ENCODE results near the gene RBM38. TPM values are rescaled to one million over a fixed set of nuclear protein-coding genes. Genes with fewer than 3 reads are reported as not detected.

Gene RBM38
- total and polyA plus RNA-seq, 2 of the 13 experiments (the other 11 are each of a cell fraction or from before 2014, with no cell fraction given): 24.2 to 34.2 TPM

- TF ChIP-seq, protein P1, sequence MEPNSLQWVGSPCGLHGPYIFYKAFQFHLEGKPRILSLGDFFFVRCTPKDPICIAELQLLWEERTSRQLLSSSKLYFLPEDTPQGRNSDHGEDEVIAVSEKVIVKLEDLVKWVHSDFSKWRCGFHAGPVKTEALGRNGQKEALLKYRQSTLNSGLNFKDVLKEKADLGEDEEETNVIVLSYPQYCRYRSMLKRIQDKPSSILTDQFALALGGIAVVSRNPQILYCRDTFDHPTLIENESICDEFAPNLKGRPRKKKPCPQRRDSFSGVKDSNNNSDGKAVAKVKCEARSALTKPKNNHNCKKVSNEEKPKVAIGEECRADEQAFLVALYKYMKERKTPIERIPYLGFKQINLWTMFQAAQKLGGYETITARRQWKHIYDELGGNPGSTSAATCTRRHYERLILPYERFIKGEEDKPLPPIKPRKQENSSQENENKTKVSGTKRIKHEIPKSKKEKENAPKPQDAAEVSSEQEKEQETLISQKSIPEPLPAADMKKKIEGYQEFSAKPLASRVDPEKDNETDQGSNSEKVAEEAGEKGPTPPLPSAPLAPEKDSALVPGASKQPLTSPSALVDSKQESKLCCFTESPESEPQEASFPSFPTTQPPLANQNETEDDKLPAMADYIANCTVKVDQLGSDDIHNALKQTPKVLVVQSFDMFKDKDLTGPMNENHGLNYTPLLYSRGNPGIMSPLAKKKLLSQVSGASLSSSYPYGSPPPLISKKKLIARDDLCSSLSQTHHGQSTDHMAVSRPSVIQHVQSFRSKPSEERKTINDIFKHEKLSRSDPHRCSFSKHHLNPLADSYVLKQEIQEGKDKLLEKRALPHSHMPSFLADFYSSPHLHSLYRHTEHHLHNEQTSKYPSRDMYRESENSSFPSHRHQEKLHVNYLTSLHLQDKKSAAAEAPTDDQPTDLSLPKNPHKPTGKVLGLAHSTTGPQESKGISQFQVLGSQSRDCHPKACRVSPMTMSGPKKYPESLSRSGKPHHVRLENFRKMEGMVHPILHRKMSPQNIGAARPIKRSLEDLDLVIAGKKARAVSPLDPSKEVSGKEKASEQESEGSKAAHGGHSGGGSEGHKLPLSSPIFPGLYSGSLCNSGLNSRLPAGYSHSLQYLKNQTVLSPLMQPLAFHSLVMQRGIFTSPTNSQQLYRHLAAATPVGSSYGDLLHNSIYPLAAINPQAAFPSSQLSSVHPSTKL (CRISPR knock-in tag; IDR thresholded peaks at IDR 0.05): no peak
- TF ChIP-seq ZNF7 (CRISPR knock-in tag; IDR thresholded peaks at IDR 0.05) (no peak), ZNF441 (CRISPR knock-in tag; IDR thresholded peaks at IDR 0.05; ENCODE audit: borderline replicate concordance) (no peak), ZNF710 (CRISPR knock-in tag; IDR thresholded peaks at IDR 0.05; ENCODE audit: borderline replicate concordance) (no peak), ZNF124 (CRISPR knock-in tag; IDR thresholded peaks at IDR 0.05) (no peak), NFYC (CRISPR knock-in tag; IDR thresholded peaks at IDR 0.05) (no peak), ZBTB7A (CRISPR knock-in tag; IDR thresholded peaks at IDR 0.05) (peak; percentile 86), MYNN (CRISPR knock-in tag; IDR thresholded peaks at IDR 0.05; ENCODE audit: low read depth) (no peak), KLF13 (CRISPR knock-in tag; IDR thresholded peaks at IDR 0.05) (no peak), CTCF (CRISPR knock-in tag; IDR thresholded peaks at IDR 0.05) (no peak), ZSCAN9 (CRISPR knock-in tag; IDR thresholded peaks at IDR 0.05; ENCODE audit: borderline replicate concordance) (no peak), BRD4 (CRISPR knock-in tag; IDR thresholded peaks at IDR 0.05) (no peak), RELA (CRISPR knock-in tag; IDR thresholded peaks at IDR 0.05) (no peak), ZNF552 (CRISPR knock-in tag; IDR thresholded peaks at IDR 0.05; ENCODE audit: borderline replicate concordance) (no peak), DPF2 (CRISPR knock-in tag; IDR thresholded peaks at IDR 0.05; ENCODE audit: borderline replicate concordance, low read depth) (no peak), AKAP8 (CRISPR knock-in tag; IDR thresholded peaks at IDR 0.05) (no peak), ZKSCAN8 (CRISPR knock-in tag; IDR thresholded peaks at IDR 0.05; ENCODE audit: borderline replicate concordance) (no peak), ZNF274 (CRISPR knock-in tag; IDR thresholded peaks at IDR 0.05) (no peak; the same call in 1 of the 2 replicates)
- TF ChIP-seq, protein P2, sequence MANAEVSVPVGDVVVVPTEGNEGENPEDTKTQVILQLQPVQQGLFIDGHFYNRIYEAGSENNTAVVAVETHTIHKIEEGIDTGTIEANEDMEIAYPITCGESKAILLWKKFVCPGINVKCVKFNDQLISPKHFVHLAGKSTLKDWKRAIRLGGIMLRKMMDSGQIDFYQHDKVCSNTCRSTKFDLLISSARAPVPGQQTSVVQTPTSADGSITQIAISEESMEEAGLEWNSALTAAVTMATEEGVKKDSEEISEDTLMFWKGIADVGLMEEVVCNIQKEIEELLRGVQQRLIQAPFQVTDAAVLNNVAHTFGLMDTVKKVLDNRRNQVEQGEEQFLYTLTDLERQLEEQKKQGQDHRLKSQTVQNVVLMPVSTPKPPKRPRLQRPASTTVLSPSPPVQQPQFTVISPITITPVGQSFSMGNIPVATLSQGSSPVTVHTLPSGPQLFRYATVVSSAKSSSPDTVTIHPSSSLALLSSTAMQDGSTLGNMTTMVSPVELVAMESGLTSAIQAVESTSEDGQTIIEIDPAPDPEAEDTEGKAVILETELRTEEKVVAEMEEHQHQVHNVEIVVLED (CRISPR knock-in tag; IDR thresholded peaks at IDR 0.05; ENCODE audit: borderline replicate concordance): no peak
- TF ChIP-seq, protein P3, sequence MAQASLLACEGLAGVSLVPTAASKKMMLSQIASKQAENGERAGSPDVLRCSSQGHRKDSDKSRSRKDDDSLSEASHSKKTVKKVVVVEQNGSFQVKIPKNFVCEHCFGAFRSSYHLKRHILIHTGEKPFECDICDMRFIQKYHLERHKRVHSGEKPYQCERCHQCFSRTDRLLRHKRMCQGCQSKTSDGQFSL (CRISPR knock-in tag; IDR thresholded peaks at IDR 0.05): no peak
Observed at GRCh38 chr20:57389695-57390603, 1.2 kb upstream of the RBM38 start (continued).
